Measurements from ENCODE around the gene PSMB3.

The PSMB3 gene

DNA sequence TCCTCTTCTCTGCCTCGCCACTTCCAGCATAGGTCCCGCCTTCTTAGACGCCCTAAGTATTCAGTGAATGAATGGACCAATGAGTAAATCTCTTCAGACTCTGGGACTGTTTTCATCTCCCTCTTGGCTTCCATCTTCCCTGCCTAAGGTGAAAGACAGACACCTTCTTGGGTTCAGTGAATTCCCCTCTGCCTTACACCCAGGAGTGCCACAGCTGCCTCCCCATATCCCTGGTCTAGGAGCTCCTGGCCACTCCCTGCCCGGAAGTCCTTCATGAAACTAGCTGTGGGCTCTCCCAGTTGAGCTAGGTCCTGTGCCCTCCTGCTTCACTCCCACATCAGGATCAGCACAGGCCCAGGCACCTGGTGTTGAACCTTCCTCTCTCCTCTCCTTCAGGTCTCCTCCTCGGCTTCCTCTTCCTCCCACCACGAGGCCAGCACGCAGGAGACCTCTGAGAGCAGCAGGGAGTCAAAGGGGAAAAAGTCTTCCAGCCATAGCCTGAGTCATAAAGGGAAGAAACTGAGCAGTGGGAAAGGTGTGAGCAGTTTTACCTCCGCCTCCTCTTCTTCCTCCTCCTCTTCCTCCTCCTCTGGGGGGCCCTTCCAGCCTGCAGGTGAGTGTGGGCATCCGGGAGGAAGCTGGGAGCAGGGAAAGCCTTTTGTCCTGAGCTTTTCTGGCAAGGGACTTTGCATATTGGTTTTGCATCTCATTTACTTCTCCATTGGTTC, 37.2 kb upstream of the PSMB3 start:
- Histone ChIP-seq H3K27me3 (ENCODE audit: insufficient read depth, low read length) (no peaks in the 10 kb centered on the region), H3K9me2 (ENCODE audit: low read depth, low read length) (no peaks in the 10 kb centered on the region), H3K4me2 (ENCODE audit: low read length) (no peak overlapping the region), H3K9ac (ENCODE audit: low read length) (no peak overlapping the region), H3K27ac (ENCODE audit: low read depth, low read length, poor library complexity, severe bottlenecking) (no peak overlapping the region), H2AFZ (ENCODE audit: low read length) (no peak overlapping the region), H3K9me3 (ENCODE audit: low read length) (no peaks in the 10 kb centered on the region), H3K79me2 (ENCODE audit: insufficient read depth, low read length) (no peaks in the 10 kb centered on the region), H4K20me1 (ENCODE audit: insufficient read depth, low read length) (no peaks in the 10 kb centered on the region), H3K36me3 (ENCODE audit: insufficient read depth, low read length) (peaks cover 89% of the 10 kb centered on the region), H3F3A (ENCODE audit: insufficient read depth, low read length) (no peaks in the 10 kb centered on the region), H3K4me1 (ENCODE audit: insufficient read depth, low read length, severe bottlenecking) (peaks cover 7% of the 10 kb centered on the region), H3K4me3 (ENCODE audit: low read depth, low read length, poor library complexity, severe bottlenecking) (no peak overlapping the region)
- TF ChIP-seq EZH2 (IDR thresholded peaks at IDR 0.05; ENCODE audit: borderline replicate concordance, low read length) = no peak
- TF ChIP-seq CTCF (IDR thresholded peaks at IDR 0.05; ENCODE audit: low read length) = no peak

- no peak overlapping the region for H3K4me3 ChIP-seq (ENCODE audit: low read depth, low read length, poor library complexity, severe bottlenecking)
- H3K27ac ChIP-seq (ENCODE audit: low read depth, low read length, poor library complexity, severe bottlenecking) = no peak overlapping the region
- TF ChIP-seq EZH2 (IDR thresholded peaks at IDR 0.05; ENCODE audit: borderline replicate concordance, low read length) = no peak
- no peak for TF ChIP-seq CTCF (IDR thresholded peaks at IDR 0.05; ENCODE audit: low read length)
- H3K36me3 ChIP-seq (ENCODE audit: insufficient read depth, low read length) = peaks cover 95% of the 10 kb centered on the region
- no peaks in the 10 kb centered on the region for H3K9me3 ChIP-seq (ENCODE audit: low read length)
- no peak overlapping the region for H3K4me2 ChIP-seq (ENCODE audit: low read length)
- H3F3A ChIP-seq (ENCODE audit: insufficient read depth, low read length) = no peaks in the 10 kb centered on the region
- H3K27me3 ChIP-seq (ENCODE audit: insufficient read depth, low read length) = no peaks in the 10 kb centered on the region
- no peak overlapping the region for H3K9ac ChIP-seq (ENCODE audit: low read length)
- H2AFZ ChIP-seq (ENCODE audit: low read length) = no peak overlapping the region
- no peaks in the 10 kb centered on the region for H3K79me2 ChIP-seq (ENCODE audit: insufficient read depth, low read length)
- H3K4me1 ChIP-seq (ENCODE audit: insufficient read depth, low read length, severe bottlenecking) = peaks cover 7% of the 10 kb centered on the region
- H4K20me1 ChIP-seq (ENCODE audit: insufficient read depth, low read length) = no peaks in the 10 kb centered on the region
- no peaks in the 10 kb centered on the region for H3K9me2 ChIP-seq (ENCODE audit: low read depth, low read length)
Observed at GRCh38 chr17:38716368-38717005, 36.1 kb upstream of the PSMB3 start.

DNA sequence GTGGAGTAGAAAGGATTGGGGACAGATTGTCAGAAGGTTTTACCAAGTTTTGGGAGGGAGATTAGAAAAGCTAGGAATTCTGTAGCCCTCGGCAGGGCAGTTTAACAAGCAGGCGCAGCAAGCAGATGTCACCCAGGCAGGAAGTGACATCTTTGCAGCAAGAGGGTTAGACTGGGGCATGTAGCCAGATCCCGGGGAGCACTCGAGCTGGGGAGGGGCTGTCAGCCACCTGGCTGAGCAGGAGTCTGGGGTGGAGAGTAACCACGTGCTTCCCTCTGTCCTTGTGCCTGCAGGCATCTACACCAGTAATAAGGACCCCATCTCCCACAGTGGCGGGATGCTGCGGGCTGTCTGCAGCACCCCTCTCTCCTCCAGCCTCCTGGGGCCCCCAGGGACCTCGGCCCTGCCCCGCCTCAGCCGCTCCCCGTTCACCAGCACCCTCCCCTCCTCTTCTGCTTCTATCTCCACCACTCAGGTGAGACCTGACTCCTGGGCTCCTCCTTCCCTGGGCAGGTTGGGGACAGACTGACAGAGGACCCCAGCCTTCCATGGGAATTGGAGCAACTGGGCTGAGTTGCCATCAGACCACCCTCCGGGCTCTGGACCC, 35.3 kb upstream of the PSMB3 start:
- Histone ChIP-seq H3K4me1 (ENCODE audit: insufficient read depth, low read length, severe bottlenecking) (peaks cover 7% of the 10 kb centered on the region), H3K27me3 (ENCODE audit: insufficient read depth, low read length) (no peaks in the 10 kb centered on the region), H3K36me3 (ENCODE audit: insufficient read depth, low read length) (peaks cover 94% of the 10 kb centered on the region), H3K4me2 (ENCODE audit: low read length) (no peak overlapping the region), H2AFZ (ENCODE audit: low read length) (no peak overlapping the region), H3K9ac (ENCODE audit: low read length) (no peak overlapping the region), H4K20me1 (ENCODE audit: insufficient read depth, low read length) (no peaks in the 10 kb centered on the region), H3K27ac (ENCODE audit: low read depth, low read length, poor library complexity, severe bottlenecking) (no peak overlapping the region), H3K79me2 (ENCODE audit: insufficient read depth, low read length) (no peaks in the 10 kb centered on the region), H3K9me3 (ENCODE audit: low read length) (no peaks in the 10 kb centered on the region), H3F3A (ENCODE audit: insufficient read depth, low read length) (no peaks in the 10 kb centered on the region), H3K9me2 (ENCODE audit: low read depth, low read length) (no peaks in the 10 kb centered on the region), H3K4me3 (ENCODE audit: low read depth, low read length, poor library complexity, severe bottlenecking) (no peak overlapping the region)
- TF ChIP-seq CTCF (IDR thresholded peaks at IDR 0.05; ENCODE audit: low read length) (no peak), EZH2 (IDR thresholded peaks at IDR 0.05; ENCODE audit: borderline replicate concordance, low read length) (no peak)

Data from OCI-LY1 (cell line).